GM21515 (cell line): Measurements from ENCODE around the gene ASPHD2.
A peak's percentile ranks its signal among the peaks of the same experiment; 100 is the strongest.

Source experiments
- ATAC-seq: cut with Tn5 transposase; IDR thresholded peaks from one replicate; pipeline ENCODE4 v1.9.1; 2021; ENCODE audit not compliant: unreplicated experiment

Gene ASPHD2

GRCh38 chr22:26471522-26471921 lies 42.5 kb downstream of the ASPHD2 start:
- ATAC-seq = no peak

GRCh38 chr22:26474682-26475081 lies 45.6 kb downstream of the ASPHD2 start:
- no peak for ATAC-seq

GRCh38 chr22:26476705-26477340 lies 47.8 kb downstream of the ASPHD2 start:
- no peak for ATAC-seq

GRCh38 chr22:26477341-26477731 lies 48.3 kb downstream of the ASPHD2 start:
- no peak for ATAC-seq

DNA sequence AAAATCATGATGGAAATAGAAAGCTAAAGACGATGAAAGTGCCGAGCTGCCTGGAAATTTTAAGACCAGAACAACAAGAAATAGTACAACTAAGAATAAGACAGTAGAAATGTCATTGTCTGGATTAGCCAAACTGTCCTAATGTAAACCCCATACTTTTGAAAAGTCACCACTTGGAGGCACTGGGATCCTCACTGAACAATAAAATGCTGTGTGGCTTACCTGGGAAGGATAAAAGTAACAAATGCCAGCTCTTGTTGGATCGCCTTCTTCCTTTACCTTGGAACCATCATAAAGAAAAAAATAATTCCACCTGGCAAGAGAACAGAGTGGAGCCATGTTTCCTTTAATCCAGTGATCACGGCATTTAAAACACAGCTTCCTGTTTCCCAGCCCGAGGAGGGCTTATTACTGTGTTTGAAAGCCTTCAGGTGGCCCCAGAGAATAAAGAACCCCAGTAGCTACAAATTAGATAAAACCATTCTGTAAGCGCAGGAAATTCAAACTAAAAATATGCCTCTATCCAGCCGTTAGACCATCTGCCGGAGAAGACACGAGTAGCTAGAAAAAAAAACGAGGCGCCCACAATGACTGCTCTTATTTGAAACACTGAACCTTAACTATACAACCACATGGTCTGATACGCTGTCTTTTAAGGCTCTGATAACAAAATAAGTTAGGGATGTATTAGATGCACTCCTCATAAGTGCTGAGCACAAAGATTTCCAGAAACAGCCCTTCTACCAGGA lies 50.2 kb downstream of the ASPHD2 start:
- ATAC-seq = no peak

DNA sequence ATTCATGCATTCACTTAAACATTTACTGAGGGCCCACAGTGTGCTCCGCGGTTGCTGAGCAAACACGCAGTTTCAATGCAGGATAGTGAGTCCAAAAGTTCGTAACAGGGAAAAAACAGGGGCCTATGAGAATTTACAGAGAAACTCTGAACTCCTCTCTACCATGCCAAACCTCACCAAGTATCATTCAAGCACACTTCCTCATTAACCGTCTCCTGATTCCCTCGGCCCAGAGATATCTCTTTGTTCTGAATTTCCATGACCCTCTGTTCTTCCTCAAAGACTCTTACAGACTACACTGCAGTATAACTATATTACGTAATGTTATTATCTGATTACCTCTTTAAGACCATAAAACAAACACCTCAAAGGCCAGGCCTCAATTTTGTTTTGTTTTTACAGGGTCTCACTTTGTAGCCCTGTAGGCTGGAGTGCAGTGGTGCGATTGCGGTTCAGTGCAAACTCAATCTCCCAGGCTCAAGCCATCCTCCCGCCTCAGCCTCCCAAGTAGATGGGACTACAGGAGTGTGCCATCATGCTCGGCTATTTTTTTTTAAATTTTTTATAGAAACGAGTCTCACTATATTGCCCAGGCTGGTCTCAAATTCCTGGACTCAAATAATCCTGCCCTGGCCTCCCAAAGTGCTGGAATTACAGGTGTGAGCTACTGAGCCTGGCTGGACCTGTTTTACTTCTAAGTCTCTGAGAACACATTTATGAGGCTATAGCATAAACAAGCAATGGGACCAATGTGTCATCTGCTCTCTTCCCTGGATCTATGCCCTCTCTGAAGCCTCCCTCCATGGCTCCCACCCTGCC lies 50.9 kb downstream of the ASPHD2 start:
- ATAC-seq = no peak

DNA sequence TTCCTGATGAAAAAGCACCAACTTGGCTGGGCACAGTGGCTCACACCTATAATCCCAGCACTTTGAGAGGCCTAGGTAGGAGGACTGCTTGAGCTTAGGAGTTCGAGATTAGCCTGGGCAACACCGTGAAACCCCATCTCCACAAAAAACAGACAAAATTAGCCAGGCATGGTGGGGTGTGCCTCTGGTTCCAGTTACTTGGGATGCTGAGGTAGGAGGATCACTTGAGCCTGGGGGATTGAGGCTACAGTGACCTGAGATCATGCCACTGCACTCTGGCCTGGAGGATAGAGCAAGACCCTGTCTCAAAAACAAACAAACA lies 51.5 kb downstream of the ASPHD2 start:
- ATAC-seq = no peak

GRCh38 chr22:26481112-26481693 lies 52.1 kb downstream of the ASPHD2 start:
- no peak for ATAC-seq

DNA sequence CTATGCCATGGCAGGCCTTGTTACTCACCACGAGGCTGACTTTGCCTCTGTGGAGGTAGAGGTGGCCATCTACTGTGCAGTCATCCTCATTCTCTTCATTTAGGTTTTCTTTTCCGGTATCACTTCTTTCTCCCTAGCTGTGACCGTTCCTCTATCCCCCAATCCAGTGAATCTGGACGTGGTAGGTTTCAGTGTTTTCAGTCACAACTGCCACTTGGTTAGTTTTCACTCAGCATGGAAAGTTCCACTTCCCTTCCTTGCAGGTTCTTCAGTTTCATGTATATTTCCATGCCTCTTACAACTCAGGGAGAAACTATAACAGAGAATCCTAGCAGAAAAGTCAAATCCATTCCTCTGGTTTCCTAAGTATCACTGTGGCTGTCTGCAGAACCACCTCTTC lies 52.6 kb downstream of the ASPHD2 start:
- ATAC-seq = no peak

DNA sequence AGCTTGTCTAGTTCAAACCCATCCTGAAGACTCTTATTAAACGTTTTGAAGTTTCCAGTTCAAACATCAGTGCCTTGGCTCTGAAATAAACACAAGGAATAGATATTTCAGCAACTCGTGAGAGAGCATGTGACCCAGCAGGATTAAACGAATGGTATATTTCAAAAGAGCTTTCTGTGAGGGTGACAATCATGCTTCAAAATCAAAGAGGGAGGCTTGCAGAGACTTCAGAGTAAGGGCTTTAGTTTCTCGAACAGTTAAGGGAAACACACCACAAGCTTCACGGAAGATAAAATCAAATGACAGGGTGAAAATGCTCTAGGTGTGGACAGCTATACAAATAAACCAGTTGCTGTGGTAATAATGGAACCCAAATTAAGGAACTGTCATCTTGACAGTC lies 53.1 kb downstream of the ASPHD2 start:
- no peak for ATAC-seq

DNA sequence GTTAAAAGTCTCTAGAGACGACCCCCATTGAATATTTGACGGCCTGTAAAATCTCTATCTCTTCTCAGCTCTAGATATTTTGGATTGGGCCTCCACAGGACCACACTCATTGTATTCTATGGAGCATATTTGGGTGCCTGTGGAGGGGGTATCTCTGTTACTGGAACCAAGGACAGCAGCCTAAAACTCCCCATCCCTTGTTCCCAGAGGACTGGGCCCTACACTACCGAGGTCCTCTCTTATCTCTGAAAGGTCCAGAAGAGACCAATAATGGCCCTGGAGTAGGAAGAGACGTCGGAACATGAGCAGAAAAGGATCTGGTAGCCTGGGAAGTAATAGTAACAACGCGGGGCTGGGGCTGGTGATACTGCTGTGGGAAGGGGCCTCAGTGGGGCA lies 54.0 kb downstream of the ASPHD2 start:
- peak; percentile 2 for ATAC-seq

GRCh38 chr22:26483439-26484359 lies 54.6 kb downstream of the ASPHD2 start, which contains the start of the genes HPS4 and SRRD:
Gene HPS4, minus strand, starts transcription at chr22:26483783. Its CDS starts 2,021 bp downstream, at chr22:26481762.
Gene SRRD, plus strand, starts transcription at chr22:26483877. Its CDS starts 14 bp downstream, at chr22:26483891.
- peak; percentile 62 for ATAC-seq

DNA sequence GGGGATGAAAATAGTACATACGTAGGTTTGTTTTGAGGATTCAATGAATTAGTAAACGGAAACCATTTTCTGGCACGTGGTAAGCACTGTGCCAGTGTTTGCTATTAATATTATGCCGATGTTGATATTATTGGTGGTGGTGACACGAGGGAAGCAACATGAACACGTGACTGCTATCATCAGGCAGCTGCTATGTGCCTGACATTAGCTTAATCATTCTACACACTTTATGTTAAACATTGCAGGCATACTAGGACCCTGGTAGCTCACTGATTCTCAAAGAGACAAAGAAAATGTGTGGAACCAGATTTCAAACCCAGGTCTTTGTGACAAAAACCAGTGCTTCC lies 55.3 kb downstream of the ASPHD2 start:
- peak; percentile 16 for ATAC-seq

- no peak for ATAC-seq
Measured at GRCh38 chr22:26485013-26485412, 56.0 kb downstream of the ASPHD2 start.

- ATAC-seq = no peak
Measured at GRCh38 chr22:26485806-26486390, 56.8 kb downstream of the ASPHD2 start.

DNA sequence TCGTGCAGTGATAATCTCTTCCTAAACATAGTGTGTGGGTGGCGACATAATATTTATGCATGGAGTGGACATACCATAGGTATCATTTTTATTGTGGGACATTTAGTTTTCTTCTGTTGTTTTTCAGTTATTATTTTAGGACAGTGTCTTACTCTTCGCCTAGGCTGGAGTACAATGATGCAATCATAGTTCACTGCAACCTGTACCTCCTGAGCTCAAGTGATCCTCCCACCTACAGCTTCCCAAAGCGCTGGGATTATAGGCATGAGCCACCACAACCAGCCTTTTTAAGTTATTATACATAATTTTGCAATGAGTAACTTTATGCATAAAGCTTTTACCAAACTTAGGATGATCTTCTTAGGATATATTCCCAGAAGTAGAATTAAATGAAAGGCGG lies 57.3 kb downstream of the ASPHD2 start:
- no peak for ATAC-seq

- no peak for ATAC-seq
Measured at GRCh38 chr22:26487996-26488395, 58.9 kb downstream of the ASPHD2 start.

DNA sequence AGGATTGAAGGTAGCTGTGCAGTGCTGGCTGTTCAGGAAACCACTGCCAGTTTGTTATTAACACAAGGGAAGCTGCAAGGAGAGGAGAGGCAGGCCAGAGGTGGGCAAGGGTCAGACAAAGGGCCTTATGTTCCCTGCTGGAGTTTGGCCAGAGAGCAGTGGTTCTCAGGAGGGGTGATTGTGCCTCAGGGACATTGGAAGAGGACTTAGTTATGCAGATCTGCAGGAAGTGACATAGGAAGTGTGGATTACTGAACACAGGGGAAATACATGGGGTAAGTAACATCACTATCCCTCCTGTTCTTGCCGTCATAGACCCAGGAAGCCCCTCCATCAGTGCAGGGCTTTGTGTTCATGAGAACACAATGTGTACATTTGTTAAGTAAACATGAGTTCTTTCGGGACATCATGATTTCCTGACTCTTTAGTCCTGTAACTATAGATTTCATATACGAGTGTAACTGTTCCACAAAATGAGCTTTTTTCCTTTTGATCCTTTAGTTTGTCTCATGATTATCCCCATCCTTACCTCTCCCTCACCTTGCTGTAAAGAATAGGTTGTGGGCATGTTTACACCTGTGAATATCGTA lies 60.5 kb downstream of the ASPHD2 start:
- no peak for ATAC-seq

DNA sequence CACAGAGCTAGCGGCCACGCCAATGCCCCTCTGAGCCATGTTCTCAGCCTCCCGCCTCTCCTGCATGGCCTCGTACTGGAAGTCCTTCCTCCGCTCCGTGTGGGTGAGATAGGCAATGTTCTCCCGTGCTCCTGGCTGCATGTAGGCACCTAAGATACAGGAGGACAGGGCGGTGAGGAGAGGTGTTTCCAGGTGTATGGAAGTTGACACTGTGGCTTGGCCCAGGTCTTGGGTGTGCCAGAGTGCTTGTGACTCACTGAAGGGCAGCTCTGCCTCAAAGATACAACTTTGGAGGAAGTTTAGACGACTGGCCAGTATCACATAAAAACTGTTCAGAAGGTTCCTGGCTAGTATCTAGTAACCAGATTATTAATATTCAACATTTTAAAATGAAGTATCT lies 63.2 kb downstream of the ASPHD2 start:
- ATAC-seq = no peak

DNA sequence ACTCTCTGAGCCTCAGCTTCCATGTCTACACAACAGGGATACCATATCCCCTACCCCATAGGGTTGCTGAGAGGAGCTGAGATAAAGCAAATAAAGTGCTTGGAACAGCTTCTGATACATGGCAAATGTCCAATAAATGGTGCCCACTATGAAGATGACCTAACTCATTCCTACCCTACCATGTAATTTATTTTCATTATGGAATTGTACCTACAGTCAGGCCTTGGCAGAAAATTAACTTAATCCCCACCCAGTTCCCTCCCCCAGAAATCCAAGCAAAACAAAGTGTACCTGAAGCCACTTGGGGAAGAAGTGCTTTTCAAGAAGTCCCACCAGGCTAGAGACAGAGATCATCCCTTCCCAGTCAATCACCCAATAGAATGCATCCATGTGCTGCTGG lies 65.4 kb downstream of the ASPHD2 start:
- no peak for ATAC-seq
